GM18870 (cell line): ENCODE measurements around the gene PDE10A.
A peak's percentile ranks its signal among the peaks of the same experiment; 100 is the strongest.
"Not testable (repeated sequence)": the region's sequence is repeated elsewhere in the genome, so short reads cannot be mapped to it uniquely, and the experiment has no call there.

Source experiments
- ATAC-seq: cut with Tn5 transposase; IDR thresholded peaks from one replicate; pipeline ENCODE4 v1.9.1; 2021; ENCODE audit warnings: moderate library complexity; ENCODE audit not compliant: unreplicated experiment

Gene PDE10A

DNA sequence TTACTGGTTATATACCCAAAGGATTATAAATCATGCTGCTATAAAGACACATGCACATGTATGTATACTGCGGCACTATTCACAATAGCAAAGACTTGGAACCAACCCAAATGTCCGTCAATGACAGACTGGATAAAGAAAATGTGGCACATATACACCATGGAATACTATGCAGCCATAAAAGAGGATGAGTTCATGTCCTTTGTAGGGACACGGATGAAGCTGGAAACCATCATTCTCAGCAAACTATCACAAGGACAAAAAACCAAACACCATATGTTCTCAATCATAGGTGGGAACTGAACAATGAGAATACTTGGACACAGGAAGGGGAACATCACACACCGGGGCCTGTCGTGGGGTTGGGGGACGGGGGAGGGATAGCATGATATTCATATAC, 104.9 kb downstream of the PDE10A start:
- ATAC-seq, result not testable (repeated sequence)

DNA sequence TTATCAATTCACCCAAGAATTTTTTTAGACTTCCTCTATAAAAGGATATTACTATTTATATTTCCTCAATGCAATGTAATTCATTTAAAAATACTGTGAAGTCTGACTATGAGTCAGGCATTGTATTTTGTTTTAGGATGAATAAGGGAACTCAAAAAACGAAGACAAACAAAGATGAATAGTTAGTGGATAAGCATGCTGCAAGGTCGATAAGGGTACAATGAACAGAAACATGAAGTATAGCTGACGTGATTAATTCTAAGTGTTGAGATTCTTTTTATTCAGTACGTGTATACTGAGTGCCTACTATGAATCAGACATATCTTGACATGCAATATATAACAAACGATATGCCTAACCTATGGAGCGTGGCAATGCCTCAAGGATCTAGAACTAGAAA, 105.4 kb downstream of the PDE10A start:
- no peak for ATAC-seq

GRCh38 chr6:165556116-165556843, 106.8 kb downstream of the PDE10A start:
- ATAC-seq, result no peak

- not testable (repeated sequence) for ATAC-seq
Measured at GRCh38 chr6:165554644-165555043, 108.4 kb downstream of the PDE10A start.

GRCh38 chr6:165552248-165552736, 110.7 kb downstream of the PDE10A start:
- ATAC-seq, result no peak

DNA sequence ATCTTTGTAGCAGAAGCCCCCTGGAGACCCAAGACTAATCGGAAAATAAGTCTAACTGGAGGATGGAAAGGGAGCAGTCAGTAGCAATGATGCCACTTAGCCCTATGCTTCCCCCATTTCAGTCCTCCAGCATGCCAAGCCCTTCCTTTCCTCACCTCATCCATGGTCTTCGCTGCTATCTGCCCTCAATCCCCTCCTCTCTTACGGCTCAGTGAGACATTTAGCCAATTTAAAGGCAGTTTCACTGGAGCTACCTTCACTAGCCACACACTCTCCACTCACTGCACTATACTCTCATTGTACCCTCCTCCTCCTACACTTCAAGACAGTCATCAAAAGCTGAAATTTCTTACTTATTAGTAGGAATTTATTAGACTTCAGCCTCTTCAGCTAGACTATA, 111.2 kb downstream of the PDE10A start:
- no peak for ATAC-seq

- no peak for ATAC-seq
Measured at GRCh38 chr6:165548450-165548849, 114.6 kb downstream of the PDE10A start.

DNA sequence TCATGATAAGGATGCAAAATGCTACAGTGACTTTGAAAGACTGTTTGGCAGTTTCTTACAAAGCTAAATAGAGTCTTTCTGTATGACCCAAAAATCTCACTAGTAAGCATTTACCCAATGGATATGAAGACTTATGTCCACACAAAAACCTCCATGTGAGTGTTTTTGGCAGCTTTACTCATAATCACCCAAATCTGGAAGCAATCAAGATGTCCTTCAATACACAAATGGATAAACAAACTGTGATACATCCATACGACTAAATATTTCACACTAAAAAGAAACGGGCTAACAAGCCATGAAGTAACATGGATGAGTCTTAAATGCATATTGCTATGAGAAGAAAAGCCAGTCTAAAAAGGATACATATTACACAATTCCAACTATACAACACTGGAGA, 117.2 kb downstream of the PDE10A start:
- no peak for ATAC-seq

DNA sequence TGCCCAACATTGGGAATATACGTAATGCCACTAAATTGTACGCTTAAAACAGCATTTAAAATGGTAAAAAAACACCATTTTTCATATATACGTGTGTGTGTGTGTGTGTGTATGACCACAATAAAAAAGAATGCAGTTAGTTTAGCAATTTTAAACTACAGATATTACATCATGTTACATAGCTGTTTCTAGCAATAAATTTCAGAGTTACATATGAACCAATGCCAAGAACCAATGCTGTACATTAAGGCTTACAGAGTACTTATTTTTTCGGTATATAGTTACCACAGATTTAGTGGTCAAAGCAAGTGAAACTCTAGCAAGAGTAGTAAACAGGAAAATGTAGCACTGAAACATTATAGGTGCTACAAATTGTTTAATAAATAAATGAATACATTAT, 119.3 kb downstream of the PDE10A start:
- no peak for ATAC-seq

DNA sequence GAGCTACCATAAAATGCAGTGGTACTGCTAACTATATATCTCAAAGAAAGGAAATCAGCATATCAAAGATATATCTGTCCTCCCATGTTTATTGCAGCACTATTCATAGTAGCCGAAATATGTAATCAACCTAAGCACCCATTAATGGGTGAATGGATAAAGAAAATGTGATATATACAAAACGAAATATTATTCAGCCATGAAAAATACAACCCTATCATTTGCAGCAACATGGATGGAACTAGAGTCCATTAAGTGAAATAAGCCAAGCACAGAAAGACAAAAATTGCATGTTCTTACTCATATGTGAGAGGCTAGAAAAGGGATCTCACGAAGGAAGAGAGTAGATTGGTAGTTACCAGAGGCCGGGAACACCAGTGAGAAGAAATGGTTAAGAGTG, 126.1 kb downstream of the PDE10A start:
- ATAC-seq, result no peak

DNA sequence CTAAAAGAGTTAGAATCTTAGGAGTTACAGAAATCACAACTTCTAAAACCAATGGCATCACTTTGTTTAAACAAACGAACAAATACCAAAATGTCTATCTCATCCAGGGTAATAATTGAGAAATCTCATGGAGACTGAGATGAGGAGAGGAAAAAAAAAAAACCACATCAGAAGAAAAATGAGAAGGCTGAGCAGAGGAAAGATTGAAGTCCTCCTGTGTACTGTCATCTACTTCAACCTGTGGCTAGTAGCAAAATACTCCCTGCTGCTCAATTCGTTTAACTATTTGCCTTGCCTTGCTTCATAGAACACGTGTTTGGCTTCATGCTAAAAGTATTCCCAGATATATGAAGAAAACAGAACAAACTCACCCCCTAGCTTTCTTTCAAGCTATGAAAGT, 143.7 kb downstream of the PDE10A start:
- ATAC-seq, result no peak

GRCh38 chr6:165515963-165516624, 146.9 kb downstream of the PDE10A start:
- ATAC-seq, result no peak

DNA sequence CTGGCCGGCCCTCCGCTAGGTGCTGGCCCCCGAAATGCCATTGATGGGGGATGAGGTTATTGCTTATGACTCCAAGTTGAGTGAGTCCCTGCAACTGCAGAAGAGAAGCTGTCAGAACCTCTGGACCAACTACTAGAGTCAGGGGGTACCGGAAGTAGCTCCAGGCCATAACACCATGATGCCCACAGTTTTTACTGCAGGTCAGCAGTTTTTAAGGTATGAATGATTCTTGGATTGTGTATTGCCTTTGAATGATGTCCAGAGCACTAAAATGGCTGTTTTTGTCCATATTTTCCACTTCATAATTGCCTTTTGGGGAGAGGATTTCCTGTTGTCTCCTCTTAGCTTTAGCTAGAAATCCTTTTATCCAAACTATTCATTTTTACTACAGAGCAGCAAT, 148.4 kb downstream of the PDE10A start:
- no peak for ATAC-seq

DNA sequence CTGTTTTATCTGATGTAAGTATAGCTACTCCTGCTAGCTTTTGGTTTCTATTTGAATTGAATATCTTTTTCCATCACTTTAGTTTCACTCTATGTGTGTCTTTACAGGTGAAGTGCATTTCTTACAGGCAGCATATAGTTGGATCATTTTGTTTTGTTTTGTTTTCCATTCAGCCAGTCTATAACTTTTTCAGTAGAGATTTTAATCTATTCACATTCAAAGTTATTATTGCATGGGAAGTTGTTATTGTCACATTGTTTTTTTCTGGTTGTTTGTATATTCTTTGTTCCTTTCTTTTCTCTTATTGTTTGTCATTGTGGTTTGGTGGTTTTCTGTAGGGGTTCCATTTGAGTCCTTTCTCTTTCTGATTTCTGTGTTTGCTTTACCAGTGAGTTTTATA, 151.2 kb downstream of the PDE10A start:
- ATAC-seq, result peak; percentile 100

GRCh38 chr6:165508321-165508869, 154.6 kb downstream of the PDE10A start:
- no peak for ATAC-seq

- no peak for ATAC-seq
Measured at GRCh38 chr6:165506657-165507056, 156.4 kb downstream of the PDE10A start.

DNA sequence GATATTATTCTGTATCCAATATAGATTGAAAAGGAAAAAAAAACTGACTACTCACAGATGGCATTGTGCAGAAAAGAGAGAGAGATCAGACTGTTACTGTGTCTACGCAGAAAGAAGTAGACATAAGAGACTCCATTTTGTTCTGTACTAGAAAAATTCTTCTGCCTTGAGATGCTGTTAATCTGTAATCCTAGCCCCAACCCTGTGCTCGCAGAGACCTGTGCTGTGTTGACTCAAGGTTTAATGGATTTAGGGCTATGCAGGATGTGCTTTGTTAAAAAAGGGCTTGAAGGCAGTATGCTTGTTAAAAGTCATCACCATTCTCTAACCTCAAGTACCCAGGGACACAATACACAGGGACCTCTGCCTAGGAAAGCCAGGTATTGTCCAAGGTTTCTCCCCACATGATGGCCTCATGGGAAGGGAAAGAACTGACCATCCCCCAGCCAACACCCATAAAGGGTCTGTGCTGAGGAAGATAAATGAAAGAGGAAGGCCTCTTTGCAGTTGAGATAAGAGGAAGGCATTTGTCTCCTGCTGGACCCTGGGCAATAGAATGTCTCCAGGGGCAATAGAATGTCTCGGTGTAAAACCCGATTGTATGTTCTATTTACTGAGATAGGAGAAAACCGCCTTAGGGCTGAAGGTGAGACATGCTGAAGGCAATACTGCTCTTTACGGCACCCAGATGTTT, 162.7 kb downstream of the PDE10A start:
- not testable (repeated sequence) for ATAC-seq

DNA sequence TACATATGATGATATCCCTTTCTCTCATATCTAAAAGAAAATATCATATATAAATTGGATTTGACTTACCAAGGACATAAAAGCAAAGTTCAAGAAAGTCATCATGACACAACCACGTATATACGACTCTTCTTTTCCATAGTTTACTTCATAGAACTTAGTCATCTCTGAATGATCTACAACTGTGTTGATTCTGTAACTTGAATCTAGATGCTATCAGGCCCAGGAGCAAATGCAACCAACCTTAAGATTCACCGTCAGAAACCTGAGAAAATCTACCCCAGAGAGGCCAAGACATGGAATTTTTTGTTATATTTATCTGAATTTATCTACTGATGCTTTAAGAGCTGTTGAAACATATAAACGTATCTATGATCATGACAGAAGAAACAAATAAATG, 165.6 kb downstream of the PDE10A start:
- ATAC-seq, result no peak

DNA sequence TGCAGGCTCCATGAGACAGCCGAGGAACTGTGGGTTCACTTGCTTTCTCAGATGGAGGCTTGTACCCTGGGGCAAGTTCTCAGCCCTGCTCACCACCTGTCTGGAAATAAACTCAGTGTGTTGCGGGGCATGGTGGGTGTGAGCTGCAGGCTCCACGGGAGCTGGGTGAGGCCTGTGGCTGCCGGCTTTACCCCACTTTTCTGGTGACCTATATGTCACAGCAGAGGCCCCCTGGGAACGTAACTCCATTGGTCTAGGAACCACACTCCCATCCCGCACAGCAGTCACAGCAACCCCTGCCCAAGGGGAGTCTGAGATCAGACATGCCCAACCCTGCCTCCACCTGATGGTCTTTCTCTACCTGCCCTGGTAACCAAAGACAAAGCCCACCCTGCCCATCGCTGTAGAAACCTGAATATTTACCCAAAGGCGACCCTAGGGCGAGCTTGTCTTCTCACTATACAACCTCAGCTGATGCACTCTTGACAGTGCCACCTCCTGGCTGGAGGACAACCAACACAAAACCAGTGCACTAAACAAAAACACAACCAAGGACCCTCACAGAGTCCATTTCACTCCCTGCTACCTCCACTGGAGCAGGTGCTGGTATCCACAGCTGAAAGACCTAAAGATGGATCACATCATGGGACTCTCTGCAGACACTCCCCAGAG, 174.3 kb downstream of the PDE10A start:
- no peak for ATAC-seq

GRCh38 chr6:165487950-165488349, 175.1 kb downstream of the PDE10A start:
- no peak for ATAC-seq

DNA sequence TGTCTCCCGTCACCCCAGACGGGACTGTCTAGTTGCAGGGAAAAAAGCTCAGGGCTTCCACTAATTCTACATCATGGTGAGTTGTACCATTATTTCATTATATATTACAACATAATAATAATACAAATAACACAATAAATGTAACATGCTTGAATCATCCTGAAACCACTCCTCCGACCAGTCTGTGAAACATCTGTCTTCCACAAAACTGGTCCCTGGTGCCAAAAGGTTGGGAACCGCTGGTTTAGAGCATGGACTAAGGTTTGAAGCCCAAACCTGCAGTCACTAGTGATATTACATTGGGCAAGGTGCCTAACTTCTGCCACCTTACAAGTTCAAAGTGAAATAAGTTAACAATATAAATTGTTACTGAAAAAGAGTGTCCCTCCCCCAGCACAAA, 175.7 kb downstream of the PDE10A start:
- no peak for ATAC-seq
